Uterus (tissue), 4 donors: ENCODE results near the gene TMPRSS11D. TPM values are rescaled to one million over a fixed set of nuclear protein-coding genes. Genes with fewer than 3 reads are reported as not detected.

Experiments
- DNase-seq, 2 donors: peaks; one replicate each; pipeline ENCODE4 v3.0.0-alpha.2; 2019 to 2020
- H3K27ac ChIP-seq, 2 donors: fragments of 200-600 bp; sonication (generic); 1 replicate in 1 of 2; 2 replicates in 1 of 2; pipeline ENCODE4 v1.5.1; 2016 to 2018
- H3K27me3 ChIP-seq, 2 donors: fragments of 200-600 bp; sonication (generic); one replicate each; pipeline ENCODE4 v1.5.1; 2018 to 2019; ENCODE audit warnings: control low read depth in 1 of 2
- H3K36me3 ChIP-seq, 2 donors: fragments of 200-600 bp; sonication (generic); one replicate each; pipeline ENCODE4 v1.5.1; 2019; ENCODE audit warnings: control low read depth in 1 of 2
- H3K4me1 ChIP-seq, 2 donors: fragments of 200-600 bp; sonication (generic); one replicate each; pipeline ENCODE4 v1.5.1; 2018 to 2019; ENCODE audit warnings: control low read depth in 1 of 2
- H3K4me3 ChIP-seq, 2 donors: fragments of 200-600 bp; sonication (generic); 1 replicate in 1 of 2; 2 replicates in 1 of 2; pipeline ENCODE4 v1.5.1; 2018 to 2019; ENCODE audit warnings: mild to moderate bottlenecking in 1 of 2
- H3K9me3 ChIP-seq, 2 donors: fragments of 200-600 bp; sonication (generic); one replicate each; pipeline ENCODE4 v1.5.1; 2019; ENCODE audit warnings: control low read depth in 1 of 2
- CTCF ChIP-seq, 4 experiments: fragments of 200-600 bp in 2 of 4; fragments of 450-650 bp in 2 of 4; sonication (generic) in 2 of 4; IDR thresholded peaks; one replicate each; pipeline ENCODE4 v1.5.1; 2016 to 2019; ENCODE audit warnings: antibody characterized with exemption in 4 of 4, mild to moderate bottlenecking in 2 of 4, moderate library complexity in 1 of 4
- POLR2A ChIP-seq, 2 donors: fragments of 450-650 bp; IDR thresholded peaks; one replicate each; pipeline ENCODE4 v1.6.1; 2016; ENCODE audit warnings: antibody characterized with exemption in 2 of 2, mild to moderate bottlenecking in 1 of 2, moderate library complexity in 1 of 2
- intact Hi-C: fragments of 100-400 bp; cut with DNase I; formaldehyde crosslinking; loops from one replicate; pipeline ENCODE4 v1.15.1; 2023; ENCODE audit warnings: low total_unique reads
- total RNA-seq, 4 donors: library from RNA; depleted of rRNA in 3 of 4; stranded (reverse); fragments of >200 nt in 3 of 4; gene quantifications; one replicate each; pipeline versions ENCODE4 v1.1.0 to v1.2.4, GENCODE V29; 2014 to 2023
- donor health status: DM: yes; HTN: yes; CAD: no.

The TMPRSS11D gene
- total RNA-seq, 4 donors from 2014 or later: not detected

DNA sequence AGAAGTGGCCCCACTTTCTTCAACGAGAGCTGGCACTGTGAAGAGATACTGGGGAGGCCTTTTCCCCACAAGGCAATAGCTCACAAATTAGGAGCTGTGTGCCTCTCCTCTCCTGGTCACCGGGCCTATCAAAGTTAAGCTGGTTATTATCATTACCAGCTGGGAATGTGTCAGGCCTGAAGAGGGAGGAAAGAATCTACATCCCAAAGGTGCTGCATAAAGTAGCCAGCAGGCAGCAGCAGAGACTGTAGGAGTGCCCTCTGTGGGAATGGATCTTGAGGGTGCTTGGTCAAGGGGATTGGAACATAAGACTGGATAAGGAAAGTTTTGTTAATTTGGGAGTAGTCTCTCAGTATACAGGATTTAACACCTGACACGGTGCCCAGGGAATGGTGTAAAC is 9.1 kb upstream of the TMPRSS11D start:
- Histone ChIP-seq H3K9me3 (no peaks in the 10 kb centered on the region), H3K4me3 (no peak overlapping the region), H3K27ac (no peak overlapping the region), H3K36me3 (no peaks in the 10 kb centered on the region), H3K27me3 (no peaks in the 10 kb centered on the region), H3K4me1 (no peaks in the 10 kb centered on the region)
- TF ChIP-seq CTCF (IDR thresholded peaks at IDR 0.05) (no peak), POLR2A (IDR thresholded peaks at IDR 0.05) (no peak)
- no peak for DNase-seq
- intact Hi-C loops: no loop called here

- Histone ChIP-seq H3K4me3 (no peak overlapping the region), H3K36me3 (no peaks in the 10 kb centered on the region), H3K27me3 (no peaks in the 10 kb centered on the region), H3K9me3 (no peaks in the 10 kb centered on the region), H3K4me1 (no peaks in the 10 kb centered on the region), H3K27ac (no peak overlapping the region)
- intact Hi-C loops: no loop called here
- TF ChIP-seq CTCF (IDR thresholded peaks at IDR 0.05): no peak
- no peak for TF ChIP-seq POLR2A (IDR thresholded peaks at IDR 0.05)
- DNase-seq: no peak
These were observed 8.5 kb upstream of the TMPRSS11D start for GRCh38 chr4:67892253-67892652.

DNA sequence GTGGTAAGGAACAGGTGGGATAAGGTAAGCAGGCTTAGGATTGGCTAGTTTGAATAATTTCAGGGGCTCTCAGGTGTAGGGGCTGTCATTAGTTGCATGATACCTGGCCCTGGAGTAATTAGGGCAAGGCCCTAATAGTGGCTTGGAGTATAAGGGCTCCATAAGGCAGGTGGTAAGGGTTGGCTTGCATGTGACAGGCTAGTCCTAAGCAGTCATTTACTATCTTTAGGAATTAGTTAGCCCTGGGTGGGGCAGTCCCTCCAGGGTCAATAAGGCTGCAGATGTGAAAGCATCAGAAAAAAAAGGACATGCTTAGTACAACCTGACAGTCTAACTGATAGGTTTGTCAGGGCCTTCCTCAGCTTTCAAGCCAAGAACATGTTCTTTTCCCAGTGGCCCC is 7.8 kb upstream of the TMPRSS11D start:
- Histone ChIP-seq H3K27me3 (no peaks in the 10 kb centered on the region), H3K4me3 (no peak overlapping the region), H3K9me3 (no peaks in the 10 kb centered on the region), H3K36me3 (no peaks in the 10 kb centered on the region), H3K27ac (no peak overlapping the region), H3K4me1 (no peaks in the 10 kb centered on the region)
- DNase-seq: no peak
- TF ChIP-seq POLR2A (IDR thresholded peaks at IDR 0.05) (no peak), CTCF (IDR thresholded peaks at IDR 0.05) (no peak)
- intact Hi-C loops: no loop called here

DNA sequence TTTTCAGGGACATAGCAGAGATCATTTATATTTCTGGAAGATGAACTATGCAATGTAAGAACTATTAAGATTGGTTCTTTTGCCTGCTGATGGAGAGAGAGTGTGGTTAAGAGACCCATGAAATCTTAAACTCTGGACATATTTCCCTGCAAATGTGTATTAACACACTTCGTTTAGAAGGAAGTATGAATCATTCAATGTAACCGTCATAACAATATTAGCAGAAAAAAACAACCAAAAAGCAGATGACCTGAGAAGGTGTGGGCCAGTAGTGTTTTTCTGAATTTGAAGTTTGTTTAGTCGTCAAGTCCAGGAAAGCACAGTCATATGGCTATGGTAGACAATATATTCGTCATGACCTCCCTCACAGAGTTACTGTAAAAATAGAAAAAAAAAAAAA is 2.5 kb upstream of the TMPRSS11D start:
- H3K4me1 ChIP-seq: no peaks in the 10 kb centered on the region
- DNase-seq: no peak
- no peak overlapping the region for H3K27ac ChIP-seq
- intact Hi-C loops: no loop called here
- TF ChIP-seq POLR2A (IDR thresholded peaks at IDR 0.05): no peak
- no peak for TF ChIP-seq CTCF (IDR thresholded peaks at IDR 0.05)
- H3K27me3 ChIP-seq: no peaks in the 10 kb centered on the region
- H3K9me3 ChIP-seq: no peaks in the 10 kb centered on the region
- no peak overlapping the region for H3K4me3 ChIP-seq
- no peaks in the 10 kb centered on the region for H3K36me3 ChIP-seq

- intact Hi-C loops: no loop called here
- Histone ChIP-seq H3K9me3 (no peaks in the 10 kb centered on the region), H3K36me3 (no peaks in the 10 kb centered on the region), H3K4me3 (no peak overlapping the region), H3K27ac (no peak overlapping the region), H3K4me1 (no peaks in the 10 kb centered on the region), H3K27me3 (no peaks in the 10 kb centered on the region)
- DNase-seq: no peak
- TF ChIP-seq CTCF (IDR thresholded peaks at IDR 0.05) (no peak), POLR2A (IDR thresholded peaks at IDR 0.05) (no peak)
These were observed 2.0 kb upstream of the TMPRSS11D start for GRCh38 chr4:67885762-67886161.
